Activated T-cell treated with anti-CD3 and anti-CD28 coated beads for 24 hours (primary cell): ENCODE results near the gene CCDC150.
"Not testable (repeated sequence)": the region's sequence is repeated elsewhere in the genome, so short reads cannot be mapped to it uniquely, and the experiment has no call there.

ENCODE experiments used
- DNase-seq: peaks from one replicate; pipeline ENCODE4 v3.0.0-alpha.2; 2020; ENCODE audit warnings: low read depth

The CCDC150 gene

DNA sequence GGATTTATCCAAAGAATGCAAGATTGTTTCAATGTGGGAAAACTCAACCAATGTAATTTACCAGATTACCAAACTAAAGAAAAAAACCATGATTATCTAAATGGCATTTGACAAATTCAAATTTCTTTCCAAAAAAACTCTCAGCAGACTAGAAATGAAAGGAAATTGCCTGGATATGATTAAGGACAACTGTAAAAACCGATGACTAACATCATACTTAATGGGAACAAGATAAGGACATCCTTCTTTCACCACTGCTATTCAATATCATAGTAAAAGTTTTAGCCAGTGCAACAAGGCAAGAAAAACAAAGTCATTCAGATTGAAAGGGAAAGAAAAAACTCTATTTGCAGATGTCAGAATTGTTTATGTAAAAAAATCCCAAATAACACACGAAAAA, 4.4 kb upstream of the CCDC150 start:
- DNase-seq = no peak

- DNase-seq = no peak
Observed at GRCh38 chr2:196638765-196639164, 750 bp upstream of the CCDC150 start.

DNA sequence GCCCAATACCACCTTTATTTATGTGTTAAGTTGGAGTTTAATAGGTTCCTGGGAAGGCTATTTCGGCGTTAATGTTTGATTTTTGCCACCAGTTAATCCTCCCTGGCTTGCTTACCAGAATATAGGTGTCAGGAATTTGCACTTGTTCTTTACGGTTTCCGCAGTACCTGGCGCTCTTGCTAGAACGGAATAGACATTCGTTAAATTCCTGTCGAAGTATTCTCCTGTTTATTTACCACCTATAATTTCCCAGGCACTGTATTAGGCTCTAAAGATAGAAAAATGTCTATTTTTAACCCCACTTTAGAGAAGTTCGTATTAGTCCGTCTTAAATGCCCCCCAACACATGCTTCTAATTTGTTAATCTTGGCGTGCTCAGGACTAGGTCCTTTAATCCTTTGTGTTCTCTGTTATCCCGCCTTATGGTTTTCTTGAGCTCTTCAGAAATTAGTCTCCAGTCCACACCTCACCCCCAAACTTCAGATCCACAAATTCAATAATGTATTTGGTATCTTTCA, 575 bp downstream of the CCDC150 start:
- no peak for DNase-seq

- DNase-seq = no peak
Observed at GRCh38 chr2:196649202-196649601, 9.7 kb downstream of the CCDC150 start.

DNA sequence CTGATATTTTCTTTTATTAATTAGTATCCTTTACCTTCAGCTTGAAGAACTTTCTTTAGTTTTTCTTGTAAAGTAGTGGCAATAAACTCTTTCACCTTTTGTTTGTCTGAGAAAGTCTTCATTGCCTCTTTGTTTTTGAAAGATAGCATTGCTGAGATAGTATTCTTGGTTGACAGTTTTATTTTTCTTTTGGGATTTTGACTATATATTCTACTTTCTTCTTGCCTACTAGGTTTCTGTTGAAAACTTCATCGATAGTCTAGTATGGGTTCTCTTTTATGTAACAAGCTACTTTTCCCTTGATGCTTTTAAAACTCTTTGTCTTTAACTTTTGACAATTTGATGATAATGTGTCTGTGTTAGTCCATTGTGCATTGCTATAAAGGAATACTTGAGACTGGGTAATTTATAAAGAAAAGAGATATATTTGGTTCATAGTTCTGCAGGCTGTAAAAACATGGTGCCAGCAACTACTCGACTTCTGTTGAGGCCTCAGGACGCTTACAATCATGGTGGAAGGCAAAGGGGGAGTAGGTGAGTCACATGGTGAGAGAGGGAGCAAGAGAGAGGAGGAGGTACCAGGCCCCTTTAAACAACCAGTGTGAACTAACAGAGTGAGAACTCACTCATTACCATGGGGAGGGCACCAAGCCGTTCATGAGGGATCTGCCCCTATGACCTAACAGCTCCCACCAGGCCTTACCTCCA, 12.0 kb downstream of the CCDC150 start:
- no peak for DNase-seq

- DNase-seq = no peak
Observed at GRCh38 chr2:196652869-196653268, 13.4 kb downstream of the CCDC150 start.

DNA sequence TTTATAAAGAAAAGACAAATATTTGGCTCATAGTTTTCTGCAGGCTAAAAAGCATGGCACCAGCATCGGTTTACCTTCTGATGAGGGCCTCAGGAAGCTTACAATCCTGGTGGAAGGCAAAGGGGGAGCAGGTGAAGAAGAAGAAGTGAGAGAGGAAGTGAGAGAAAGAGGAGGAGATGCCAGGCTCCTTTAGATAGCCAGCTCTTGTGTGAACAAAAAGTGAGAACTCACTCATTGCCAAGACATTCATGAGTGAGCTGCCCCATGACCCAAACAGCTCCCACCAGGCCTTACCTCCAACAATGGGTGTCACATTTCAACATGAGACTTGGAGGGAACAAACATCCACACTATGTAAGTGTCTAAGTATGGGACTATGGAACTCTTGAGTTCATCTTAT, 14.3 kb downstream of the CCDC150 start:
- no peak for DNase-seq

GRCh38 chr2:196655761-196656160, 16.2 kb downstream of the CCDC150 start:
- DNase-seq = no peak

GRCh38 chr2:196657333-196657732, 17.8 kb downstream of the CCDC150 start:
- no peak for DNase-seq

DNA sequence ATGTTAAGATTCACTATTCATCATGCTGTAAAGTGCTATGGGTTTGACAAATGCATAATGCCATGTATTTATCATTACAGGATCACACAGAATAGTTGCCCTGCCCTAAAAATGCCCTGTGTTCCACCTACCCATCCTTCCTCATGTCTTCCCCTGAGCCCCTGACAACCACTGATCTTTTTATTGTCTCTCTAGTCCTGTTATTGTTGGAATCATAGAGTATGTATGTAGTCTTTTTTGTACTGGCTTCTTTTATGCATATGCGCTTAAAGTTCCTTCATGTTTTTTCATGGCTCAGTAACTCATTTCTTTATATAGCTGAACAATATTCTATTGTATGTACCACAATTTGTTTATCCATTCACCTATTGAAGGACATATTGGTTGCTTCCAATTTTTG, 20.3 kb downstream of the CCDC150 start:
- DNase-seq = no peak

- DNase-seq = no peak
Observed at GRCh38 chr2:196660244-196660643, 20.7 kb downstream of the CCDC150 start.

- no peak for DNase-seq
Observed at GRCh38 chr2:196670342-196670741, 30.8 kb downstream of the CCDC150 start.

DNA sequence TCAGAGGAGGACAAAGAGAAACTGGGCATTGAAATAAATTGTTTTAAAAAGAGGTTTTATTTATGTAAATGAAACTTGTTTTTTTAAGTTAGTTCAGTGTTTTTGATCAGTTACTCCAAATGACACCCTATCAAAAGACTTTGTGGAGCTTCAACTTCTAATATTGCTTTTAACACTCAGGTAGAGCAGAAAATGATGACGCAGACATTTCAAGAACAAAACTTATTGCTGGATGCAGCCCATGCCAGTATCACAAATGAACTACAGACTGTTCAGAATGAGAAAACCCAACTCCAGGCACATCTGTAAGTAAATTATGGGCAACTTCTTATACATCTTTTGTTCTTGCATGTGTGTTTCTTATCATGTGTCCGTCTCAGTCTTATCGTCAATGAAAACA, 36.4 kb downstream of the CCDC150 start:
- no peak for DNase-seq

DNA sequence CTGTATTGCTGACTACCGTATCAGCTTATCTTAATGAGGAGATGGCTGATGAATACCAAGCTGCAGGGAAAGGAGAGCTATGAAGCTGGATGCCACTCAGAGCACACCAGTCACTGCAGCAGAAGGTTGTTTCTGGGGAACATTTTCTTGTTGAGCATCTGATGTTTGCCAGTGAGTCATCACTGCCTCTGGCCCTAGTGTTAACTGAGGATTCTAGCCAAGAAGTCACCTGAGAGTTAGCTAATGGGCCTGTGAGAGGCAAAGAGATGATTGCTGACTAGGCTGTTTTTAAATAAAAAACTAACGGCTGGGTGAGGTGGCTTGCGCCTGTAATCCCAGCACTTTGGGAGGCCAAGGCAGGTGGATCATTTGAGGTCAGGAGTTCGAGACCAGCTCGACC, 37.9 kb downstream of the CCDC150 start:
- DNase-seq = no peak

DNA sequence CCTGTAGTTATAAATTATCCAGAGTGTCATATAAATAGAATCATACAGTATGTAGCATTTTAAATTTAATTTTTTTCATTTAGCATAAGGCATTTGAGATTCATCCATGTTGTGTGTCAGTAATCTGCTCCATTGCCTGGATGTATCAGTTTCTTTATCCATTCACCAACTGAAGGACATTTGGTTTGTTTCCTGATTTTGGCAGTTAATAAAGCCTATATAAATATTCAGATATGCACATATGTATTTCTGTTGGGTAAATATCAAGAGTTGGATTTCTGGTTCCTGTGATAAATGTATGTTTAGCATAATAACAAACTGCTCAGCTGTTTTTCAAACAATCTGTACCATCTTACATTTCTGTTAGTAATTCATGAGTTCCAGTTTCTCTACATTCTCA, 39.9 kb downstream of the CCDC150 start:
- DNase-seq = no peak

GRCh38 chr2:196681510-196681909, 42.0 kb downstream of the CCDC150 start:
- no peak for DNase-seq

DNA sequence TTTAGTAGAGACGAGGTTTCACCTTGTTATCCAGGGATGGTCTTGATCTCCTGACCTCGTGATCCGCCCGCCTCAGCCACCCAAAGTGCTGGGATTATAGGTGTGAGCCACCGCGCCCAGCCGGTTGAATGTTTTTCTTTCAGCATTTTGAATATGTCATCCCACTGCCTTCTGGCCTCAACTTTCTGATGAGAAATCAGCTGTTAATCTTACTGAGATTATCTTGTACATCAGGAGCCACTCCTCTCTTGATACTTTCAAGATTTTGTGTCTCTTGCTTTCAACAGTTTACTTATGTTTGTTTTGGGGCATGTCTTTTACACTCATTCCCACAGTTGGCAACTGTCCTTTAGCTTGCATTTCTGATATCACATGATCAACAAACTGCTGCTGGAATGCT, 46.3 kb downstream of the CCDC150 start:
- no peak for DNase-seq

- not testable (repeated sequence) for DNase-seq
Observed at GRCh38 chr2:196686737-196687136, 47.2 kb downstream of the CCDC150 start.

GRCh38 chr2:196696423-196697079, 57.0 kb downstream of the CCDC150 start:
- no peak for DNase-seq

DNA sequence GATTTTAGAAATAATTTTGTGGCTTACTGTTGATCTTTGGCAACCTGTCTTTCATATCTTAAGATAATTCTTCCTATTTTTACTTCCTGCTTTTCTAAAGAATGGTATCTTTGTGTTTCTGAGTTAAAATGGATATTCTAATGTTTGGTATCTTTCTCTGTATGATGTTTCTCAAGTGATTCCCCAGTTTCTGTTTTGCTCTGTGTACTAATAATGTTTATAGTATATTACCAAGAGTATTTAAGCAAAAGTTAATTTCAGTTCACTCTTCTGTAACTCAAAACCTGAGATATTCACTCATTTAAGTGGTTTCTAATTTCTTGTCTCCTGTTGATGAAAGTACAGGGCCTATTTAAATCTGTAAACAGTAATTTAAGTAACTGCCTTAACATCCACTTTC, 58.3 kb downstream of the CCDC150 start:
- no peak for DNase-seq

- no peak for DNase-seq
Observed at GRCh38 chr2:196702641-196703040, 63.1 kb downstream of the CCDC150 start.

DNA sequence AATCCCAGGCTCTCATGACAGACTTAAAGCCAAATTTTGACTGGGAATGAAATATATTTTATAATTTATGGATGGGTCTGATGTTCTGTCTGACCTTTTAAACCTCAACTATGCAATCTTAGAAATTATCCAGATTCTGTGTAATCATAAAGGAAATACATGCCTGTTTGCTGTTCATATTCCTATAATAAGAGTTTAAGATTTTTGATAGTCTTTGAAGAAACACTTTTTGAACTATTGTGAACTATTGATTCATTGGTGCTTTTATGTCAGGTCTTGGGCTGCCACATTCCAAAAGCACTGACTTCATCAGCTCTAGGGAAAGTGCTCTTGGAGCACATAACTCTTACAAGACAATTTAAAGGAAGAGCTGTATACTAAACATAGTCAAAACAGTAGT, 64.2 kb downstream of the CCDC150 start:
- DNase-seq = no peak

DNA sequence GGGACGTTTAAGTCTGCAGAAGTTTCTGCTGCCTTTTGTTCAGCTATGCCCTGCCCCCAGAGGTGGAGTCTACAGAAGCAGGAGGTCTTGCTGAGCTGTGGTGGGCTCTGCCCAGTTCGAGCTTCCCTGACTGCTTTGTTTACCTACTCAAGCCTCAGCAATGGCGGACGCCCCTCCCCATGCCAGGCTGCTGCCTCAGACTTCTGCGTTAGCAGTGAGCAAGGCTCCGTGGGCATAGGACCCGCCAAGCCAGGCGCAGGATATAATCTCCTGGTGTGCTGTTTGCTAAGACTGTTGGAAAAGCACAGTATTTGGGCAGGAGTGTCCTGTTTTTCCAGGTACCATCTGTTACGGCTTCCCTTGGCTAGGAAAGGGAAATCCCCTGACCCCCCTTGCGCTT, 70.5 kb downstream of the CCDC150 start:
- DNase-seq = not testable (repeated sequence)

DNA sequence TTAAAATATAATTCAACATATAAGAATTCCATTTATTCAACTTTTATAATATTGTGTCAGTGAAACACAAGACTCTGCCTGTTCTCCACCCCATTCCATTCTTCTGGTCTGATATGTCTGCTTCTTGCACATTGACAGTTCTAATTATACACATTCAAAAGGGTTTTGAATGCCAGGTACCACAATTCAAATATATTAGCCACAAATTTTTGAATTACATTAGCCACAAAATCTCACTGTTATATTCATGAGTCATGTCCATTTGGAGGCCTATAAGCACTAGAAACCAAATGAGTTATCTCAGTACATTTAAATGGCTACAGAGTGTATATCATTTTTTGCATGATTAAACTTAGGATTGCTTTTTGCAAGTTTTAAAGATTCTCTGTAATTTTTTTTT, 72.1 kb downstream of the CCDC150 start:
- no peak for DNase-seq
